Effector memory CD4-positive, alpha-beta T cell (primary cell): Measurements from ENCODE around the gene FSTL4.

Source experiments
- DNase-seq, 3 donors: peaks; one replicate each; pipeline ENCODE4 v3.0.0-alpha.2; 2020
- H3K27ac ChIP-seq: 2 replicates; pipeline ENCODE4 v1.7.0; 2013; ENCODE audit warnings: mild to moderate bottlenecking, low read length, moderate library complexity; ENCODE audit not compliant: insufficient read depth, poor library complexity, severe bottlenecking
- H3K27me3 ChIP-seq: replicated peaks from 2 replicates; pipeline ENCODE4 v1.7.0; 2013; ENCODE audit warnings: mild to moderate bottlenecking, low read length; ENCODE audit not compliant: insufficient read depth, control insufficient read depth, poor library complexity, severe bottlenecking
- H3K36me3 ChIP-seq: 2 replicates; pipeline ENCODE4 v1.7.0; 2013; ENCODE audit warnings: mild to moderate bottlenecking, low read length, moderate library complexity; ENCODE audit not compliant: control insufficient read depth, insufficient read depth
- H3K4me1 ChIP-seq: 2 replicates; pipeline ENCODE4 v1.7.0; 2013; ENCODE audit warnings: low read length, mild to moderate bottlenecking; ENCODE audit not compliant: control insufficient read depth, insufficient read depth, poor library complexity, severe bottlenecking
- H3K4me3 ChIP-seq: 2 replicates; pipeline ENCODE4 v1.7.0; 2013; ENCODE audit warnings: low read length, low read depth, mild to moderate bottlenecking; ENCODE audit not compliant: insufficient read depth, poor library complexity, severe bottlenecking
- H3K9me3 ChIP-seq: 2 replicates; pipeline ENCODE4 v1.7.0; 2013; ENCODE audit warnings: mild to moderate bottlenecking, low read length, moderate library complexity; ENCODE audit not compliant: control insufficient read depth

The FSTL4 gene

DNA sequence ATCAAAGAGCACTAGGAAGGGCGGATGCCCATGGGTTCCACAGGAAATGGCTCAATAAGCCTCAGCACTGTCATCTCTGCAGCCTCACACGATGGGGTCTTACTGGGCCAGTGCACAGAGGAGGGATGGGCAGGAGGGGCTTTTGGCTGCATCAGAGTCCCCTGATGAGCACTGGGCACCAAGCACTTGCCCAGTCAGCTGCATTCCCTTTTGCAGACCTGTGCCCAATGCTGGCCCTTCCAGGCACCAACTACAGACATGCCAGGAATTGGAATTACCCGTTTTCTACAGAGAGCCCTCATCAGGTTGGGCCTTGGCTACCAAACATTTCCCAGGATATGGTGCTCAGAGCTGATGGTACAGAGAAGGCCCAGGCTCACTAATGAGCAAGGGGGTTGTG is 378.1 kb downstream of the FSTL4 start:
- H3K9me3 ChIP-seq = no peaks in the 10 kb centered on the region
- no peaks in the 10 kb centered on the region for H3K36me3 ChIP-seq
- no peak overlapping the region for H3K27ac ChIP-seq
- H3K4me3 ChIP-seq = no peak overlapping the region
- no peaks in the 10 kb centered on the region for H3K4me1 ChIP-seq
- H3K27me3 ChIP-seq = no peaks in the 10 kb centered on the region
- DNase-seq = no peak

DNA sequence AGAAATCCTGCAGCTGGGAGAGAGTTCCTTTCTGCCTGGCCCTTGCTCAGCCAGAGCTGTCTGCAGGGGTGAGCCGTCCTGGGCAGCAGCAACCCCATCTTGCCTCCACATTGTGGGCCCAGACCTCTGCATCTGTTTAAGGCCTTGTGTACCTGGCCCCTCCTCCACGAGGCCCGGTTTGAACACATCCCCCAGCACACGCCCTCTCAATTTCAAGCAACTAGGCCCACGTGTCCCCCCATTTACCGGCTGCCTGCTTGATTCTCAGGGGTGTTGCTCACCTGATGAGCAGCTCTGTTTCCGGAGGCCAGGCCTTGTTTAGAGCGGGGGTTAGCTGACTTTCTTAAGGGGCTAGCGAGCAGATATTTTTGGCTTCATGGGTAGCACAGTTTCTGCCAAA is 378.7 kb downstream of the FSTL4 start:
- Histone ChIP-seq H3K9me3 (no peaks in the 10 kb centered on the region), H3K36me3 (no peaks in the 10 kb centered on the region)
- DNase-seq = no peak

DNA sequence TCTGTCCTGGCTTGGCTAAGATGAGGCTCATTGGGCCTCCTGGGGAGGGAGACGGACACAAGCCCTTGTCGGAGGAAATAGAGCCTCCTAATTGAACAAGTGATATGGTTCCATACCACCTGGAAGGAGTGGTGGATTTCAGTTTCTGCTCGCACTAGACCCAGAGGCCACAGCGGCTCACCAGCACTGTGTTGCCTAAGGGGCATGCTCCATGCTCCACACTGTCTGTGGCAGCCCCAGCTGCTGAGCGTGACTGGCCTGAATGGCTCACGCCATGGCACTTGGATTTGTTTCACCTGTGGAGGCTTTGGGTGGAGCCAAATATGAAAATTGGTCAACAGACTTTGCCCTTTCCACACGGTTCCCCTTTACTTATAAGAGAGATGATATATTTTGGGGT is 379.4 kb downstream of the FSTL4 start:
- Histone ChIP-seq H3K4me3 (no peak overlapping the region), H3K27me3 (no peaks in the 10 kb centered on the region), H3K4me1 (no peaks in the 10 kb centered on the region), H3K36me3 (no peaks in the 10 kb centered on the region), H3K27ac (no peak overlapping the region), H3K9me3 (no peaks in the 10 kb centered on the region)
- no peak for DNase-seq

More for the DNA sequence above, 378.7 kb downstream of the FSTL4 start:
- no peaks in the 10 kb centered on the region for H3K4me1 ChIP-seq
- no peak overlapping the region for H3K27ac ChIP-seq
- H3K4me3 ChIP-seq = no peak overlapping the region
- H3K27me3 ChIP-seq = no peaks in the 10 kb centered on the region

DNA sequence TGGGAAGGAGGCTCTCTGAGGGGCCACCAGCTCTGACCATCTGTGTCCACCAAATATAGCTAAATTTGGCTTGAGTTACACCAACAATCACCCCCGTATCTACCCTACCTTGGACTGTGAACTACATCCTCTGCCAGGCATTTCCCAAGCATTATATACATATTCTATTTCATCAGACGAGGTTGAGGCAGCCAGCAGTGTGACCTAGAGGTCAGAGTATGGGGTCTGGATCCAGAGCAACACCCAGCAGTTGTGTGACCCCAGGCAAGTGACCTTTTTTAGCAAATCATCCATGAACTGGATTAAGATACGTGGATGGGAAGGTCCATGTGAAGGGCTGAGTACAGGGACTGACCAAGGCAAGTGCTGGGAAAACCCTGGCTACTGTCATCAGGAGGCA is 379.9 kb downstream of the FSTL4 start:
- H3K4me1 ChIP-seq = no peaks in the 10 kb centered on the region
- no peaks in the 10 kb centered on the region for H3K27me3 ChIP-seq
- H3K27ac ChIP-seq = no peak overlapping the region
- H3K36me3 ChIP-seq = no peaks in the 10 kb centered on the region
- no peaks in the 10 kb centered on the region for H3K9me3 ChIP-seq
- DNase-seq = no peak
- no peak overlapping the region for H3K4me3 ChIP-seq

DNA sequence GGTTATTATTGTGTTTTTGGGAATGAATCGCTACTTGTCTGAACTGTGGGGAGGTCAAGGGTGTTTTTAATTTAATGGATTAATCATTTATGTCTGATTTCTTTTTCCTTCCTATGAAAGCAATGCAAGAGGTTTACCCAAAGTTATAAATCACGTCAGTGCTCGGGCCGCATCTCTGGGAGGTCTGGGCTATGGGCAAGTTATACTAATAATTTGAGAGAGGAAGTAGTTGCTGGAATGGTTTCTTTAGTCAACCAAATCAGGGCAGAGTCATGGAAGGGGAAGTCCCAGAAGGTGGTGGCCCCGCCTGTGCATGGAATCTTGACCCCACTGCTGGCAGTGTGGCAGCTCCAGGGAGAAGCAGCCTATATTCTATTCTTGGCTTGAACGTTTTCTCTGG is 380.3 kb downstream of the FSTL4 start:
- H3K4me3 ChIP-seq = no peak overlapping the region
- H3K4me1 ChIP-seq = no peaks in the 10 kb centered on the region
- no peak for DNase-seq
- no peaks in the 10 kb centered on the region for H3K9me3 ChIP-seq
- H3K27ac ChIP-seq = no peak overlapping the region
- no peaks in the 10 kb centered on the region for H3K36me3 ChIP-seq
- no peaks in the 10 kb centered on the region for H3K27me3 ChIP-seq

DNA sequence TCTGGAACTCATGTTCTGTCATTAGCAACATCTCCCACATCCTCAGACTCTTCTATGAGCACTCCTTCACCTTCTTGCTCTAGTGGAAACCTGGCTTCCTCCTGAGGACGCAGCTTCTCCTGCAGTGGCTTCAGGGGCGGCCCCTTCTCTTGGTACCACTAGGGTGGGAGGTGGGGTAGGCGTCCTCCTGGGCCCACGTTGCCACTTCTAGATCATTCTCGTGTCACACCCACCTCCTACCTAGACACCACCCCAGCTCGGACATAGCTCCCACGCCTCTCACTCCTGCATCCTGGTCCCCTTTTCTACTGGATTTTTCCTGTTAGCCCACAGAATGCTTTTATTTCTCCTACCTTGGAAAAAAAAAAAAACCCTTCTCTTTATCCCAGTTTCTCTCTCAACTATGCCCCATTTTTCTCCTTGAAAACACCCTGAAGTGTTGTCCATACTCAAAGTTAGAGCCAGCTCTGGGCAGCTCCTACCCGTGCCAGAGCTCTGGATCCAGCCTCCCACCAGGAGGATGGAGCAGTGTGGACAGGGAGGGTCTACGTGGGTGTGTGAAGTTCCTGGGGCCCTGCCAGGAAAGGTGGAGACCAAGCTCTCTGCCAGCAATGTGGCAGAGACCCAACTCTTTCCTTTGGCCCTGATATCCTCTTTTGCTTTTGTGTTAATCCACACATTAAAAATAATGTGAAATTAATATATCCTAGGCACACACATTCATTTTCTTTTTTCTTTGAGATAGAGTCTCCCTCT is 381.3 kb downstream of the FSTL4 start:
- H3K9me3 ChIP-seq = no peaks in the 10 kb centered on the region
- no peaks in the 10 kb centered on the region for H3K4me1 ChIP-seq
- H3K27ac ChIP-seq = no peak overlapping the region
- no peaks in the 10 kb centered on the region for H3K27me3 ChIP-seq
- no peak overlapping the region for H3K4me3 ChIP-seq
- no peaks in the 10 kb centered on the region for H3K36me3 ChIP-seq
- no peak for DNase-seq

DNA sequence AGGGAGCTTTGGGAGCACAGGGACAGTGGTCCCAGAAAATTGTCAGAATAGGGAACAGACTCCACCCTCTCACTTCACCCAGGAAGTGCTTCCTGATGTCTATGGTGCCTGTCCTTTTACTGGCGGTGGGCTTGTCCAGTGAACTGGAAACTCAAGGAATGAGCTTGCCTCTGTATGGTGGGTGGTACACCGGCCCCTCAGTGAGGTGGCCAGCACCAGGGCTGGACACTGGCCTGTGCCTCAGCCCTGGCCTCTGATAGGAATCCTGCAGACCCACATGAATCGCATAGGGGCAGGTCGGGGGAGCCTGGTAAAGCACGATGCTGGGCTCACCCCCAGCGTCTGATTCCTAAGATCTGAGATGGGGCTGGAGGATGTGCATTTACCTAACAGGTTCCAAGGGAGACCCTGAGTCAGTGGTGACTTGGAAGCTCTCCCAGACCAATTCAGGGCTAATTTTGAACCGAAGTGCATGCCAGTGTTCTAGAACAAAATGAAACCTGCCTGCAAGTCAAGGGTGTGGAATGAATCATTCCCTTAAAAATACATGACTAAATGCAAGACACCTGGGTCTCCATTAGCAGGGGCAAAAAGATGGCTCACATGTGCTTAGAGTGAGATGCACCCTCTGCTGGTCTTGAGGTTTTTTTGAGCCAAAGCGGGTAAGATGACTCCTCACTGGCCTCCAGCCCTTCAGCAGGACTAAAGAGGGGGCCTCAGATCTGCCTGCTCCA is 382.2 kb downstream of the FSTL4 start:
- DNase-seq = no peak
- H3K4me1 ChIP-seq = no peaks in the 10 kb centered on the region
- H3K27ac ChIP-seq = no peak overlapping the region
- H3K36me3 ChIP-seq = no peaks in the 10 kb centered on the region
- H3K9me3 ChIP-seq = no peaks in the 10 kb centered on the region
- no peaks in the 10 kb centered on the region for H3K27me3 ChIP-seq
- no peak overlapping the region for H3K4me3 ChIP-seq

DNA sequence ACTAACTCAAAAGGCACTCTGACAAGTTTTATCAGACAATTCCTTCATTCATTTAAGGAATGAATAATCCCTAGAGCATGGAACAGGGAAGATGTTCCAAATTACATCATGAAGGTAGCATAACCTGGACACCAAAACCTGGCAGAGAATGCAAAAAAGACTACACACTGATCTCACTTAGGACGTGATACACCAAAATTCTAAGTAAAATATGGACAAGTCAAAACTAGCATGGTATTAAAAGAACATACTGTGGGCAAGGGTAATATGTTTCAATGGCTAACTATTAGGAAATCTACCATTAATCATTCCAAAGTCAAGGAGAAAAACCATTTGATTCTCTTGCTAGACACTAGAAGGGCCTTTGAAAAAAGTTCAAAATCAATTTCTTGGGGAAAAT is 384.0 kb downstream of the FSTL4 start:
- H3K9me3 ChIP-seq = no peaks in the 10 kb centered on the region
- no peaks in the 10 kb centered on the region for H3K4me1 ChIP-seq
- H3K27ac ChIP-seq = no peak overlapping the region
- H3K4me3 ChIP-seq = no peak overlapping the region
- no peak for DNase-seq
- H3K36me3 ChIP-seq = no peaks in the 10 kb centered on the region
- H3K27me3 ChIP-seq = no peaks in the 10 kb centered on the region

DNA sequence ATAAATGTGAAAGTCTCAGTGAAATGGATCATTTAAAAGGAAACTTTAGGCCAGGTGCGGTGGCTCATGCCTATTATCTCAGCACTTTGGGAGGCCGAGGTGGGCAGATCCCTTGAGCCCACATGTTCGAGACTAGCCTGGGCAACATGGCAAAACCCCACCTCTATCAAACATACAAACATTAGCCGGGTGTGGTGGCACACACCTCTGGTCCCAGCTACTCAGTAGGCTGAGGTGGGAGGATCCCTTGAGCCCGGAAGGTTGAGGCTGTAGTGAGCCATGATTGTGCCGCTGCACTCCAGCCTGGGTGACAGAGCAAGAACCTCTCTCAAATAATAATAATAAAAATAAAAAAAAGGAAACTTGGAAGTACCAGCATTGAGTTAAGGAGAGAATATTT is 384.4 kb downstream of the FSTL4 start:
- no peaks in the 10 kb centered on the region for H3K9me3 ChIP-seq
- no peaks in the 10 kb centered on the region for H3K36me3 ChIP-seq
- H3K4me1 ChIP-seq = no peaks in the 10 kb centered on the region
- no peak for DNase-seq
- no peak overlapping the region for H3K27ac ChIP-seq
- no peak overlapping the region for H3K4me3 ChIP-seq
- H3K27me3 ChIP-seq = no peaks in the 10 kb centered on the region

DNA sequence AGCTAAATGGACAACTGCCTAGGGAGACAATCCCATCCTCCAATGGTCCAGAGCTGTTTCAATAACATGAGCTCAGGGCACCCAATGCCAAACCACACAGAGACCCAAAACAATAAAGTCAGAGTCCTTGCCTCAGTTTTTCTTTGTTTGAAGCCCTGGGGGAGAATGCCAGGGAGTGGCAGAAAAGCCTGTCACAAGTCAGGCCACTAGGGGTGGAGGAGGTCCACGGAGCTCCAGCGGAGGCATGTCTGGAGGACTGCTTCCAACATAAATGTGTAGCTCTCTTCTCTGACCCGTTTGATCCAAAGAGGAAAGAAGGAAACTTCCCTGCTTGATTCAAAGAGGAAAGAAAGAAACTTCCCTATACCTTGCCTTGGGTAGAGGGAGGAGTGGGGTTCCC is 385.3 kb downstream of the FSTL4 start:
- no peaks in the 10 kb centered on the region for H3K36me3 ChIP-seq
- DNase-seq = no peak
- no peak overlapping the region for H3K27ac ChIP-seq
- no peaks in the 10 kb centered on the region for H3K27me3 ChIP-seq
- no peaks in the 10 kb centered on the region for H3K4me1 ChIP-seq
- H3K4me3 ChIP-seq = no peak overlapping the region
- no peaks in the 10 kb centered on the region for H3K9me3 ChIP-seq
